Measurements from ENCODE around the gene PGBD2.
A peak's percentile ranks its signal among the peaks of the same experiment; 100 is the strongest.

DNA sequence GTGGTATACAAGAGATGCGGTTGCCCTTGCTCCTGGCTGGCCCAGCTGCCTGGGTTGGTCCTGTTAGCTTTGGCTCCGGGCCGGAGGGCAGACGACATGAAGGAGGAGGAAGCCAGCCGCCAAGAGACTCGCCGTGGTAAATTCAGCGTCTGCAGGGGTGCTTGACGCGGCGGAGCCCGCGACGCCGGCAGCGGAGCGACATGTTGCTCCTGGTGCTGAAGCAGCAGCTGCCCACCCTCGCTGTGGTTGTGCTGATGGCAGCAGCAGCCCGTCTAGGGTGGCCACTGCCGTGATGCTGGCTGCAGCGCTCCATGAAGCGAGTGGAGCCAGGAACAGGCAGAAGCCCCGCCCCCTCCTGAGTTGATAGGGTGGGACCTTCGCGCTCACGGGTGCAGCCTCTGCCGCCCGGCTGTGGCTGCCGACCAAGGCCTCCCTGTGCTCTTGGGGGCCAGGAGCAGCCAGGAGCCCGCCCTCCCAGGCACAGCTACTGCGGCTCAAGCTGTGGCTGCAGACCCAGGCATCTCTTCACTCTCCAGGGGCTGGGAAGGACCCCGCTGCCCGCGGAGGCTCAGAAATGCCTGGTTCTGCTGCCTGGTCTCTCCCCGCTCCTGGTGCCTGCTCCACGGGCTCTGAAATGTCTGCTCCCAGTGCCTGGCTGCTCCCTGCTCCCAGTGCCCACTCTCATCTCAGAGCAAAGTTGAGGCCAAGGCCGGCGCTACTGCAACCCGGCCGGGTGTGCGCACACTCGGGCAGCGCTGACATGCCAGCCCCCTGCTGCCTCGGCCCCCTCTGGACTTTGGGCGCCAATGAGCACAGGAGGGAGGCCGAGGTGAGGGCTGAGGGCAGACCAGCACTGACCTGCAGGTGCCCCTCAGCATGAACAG, 42.8 kb upstream of the PGBD2 start:
- TF ChIP-seq CTCF (IDR thresholded peaks at IDR 0.05; ENCODE audit: low read depth, low read length), result no peak
- TF ChIP-seq POLR2A (IDR thresholded peaks at IDR 0.05; ENCODE audit: extremely low read depth, insufficient read length), result peak; percentile 42
- no peak for TF ChIP-seq MAX (IDR thresholded peaks at IDR 0.05; ENCODE audit: low read depth, low read length)
- TF ChIP-seq MYC (IDR thresholded peaks at IDR 0.05; ENCODE audit: low read depth, low read length), result no peak
